GM12864 (cell line): ENCODE data around the gene RILP.
A peak's percentile ranks its signal among the peaks of the same experiment; 100 is the strongest.

Source experiments
- DNase-seq: peaks from one replicate; pipeline ENCODE4 v3.0.0-alpha.2; 2011; ENCODE audit warnings: low read depth
- H3K4me3 ChIP-seq: 2 replicates; pipeline ENCODE4 v1.5.1; 2011; ENCODE audit warnings: mild to moderate bottlenecking, low read depth, low read length, control low read depth
- CTCF ChIP-seq: IDR thresholded peaks from 2 replicates; pipeline ENCODE4 v1.5.1; 2011; ENCODE audit warnings: low read depth, mild to moderate bottlenecking, moderate library complexity, low read length, control low read depth, inconsistent platforms; ENCODE audit errors: missing control alignments

The RILP gene

GRCh38 chr17:1634841-1635650, 14.6 kb downstream of the RILP start:
- no peak overlapping the region for H3K4me3 ChIP-seq
- no peak for DNase-seq
- TF ChIP-seq CTCF: no peak

GRCh38 chr17:1630662-1631061, 19.0 kb downstream of the RILP start:
- DNase-seq: no peak
- no peak overlapping the region for H3K4me3 ChIP-seq
- no peak for TF ChIP-seq CTCF

- TF ChIP-seq CTCF: peak; percentile 79
- peak overlapping the region; percentile 79 for H3K4me3 ChIP-seq
- DNase-seq: no peak
Observed at GRCh38 chr17:1629504-1630310, 20.0 kb downstream of the RILP start.

GRCh38 chr17:1628856-1629503, 20.7 kb downstream of the RILP start:
- peak; percentile 34 for TF ChIP-seq CTCF
- DNase-seq: no peak
- H3K4me3 ChIP-seq: peak overlapping the region; percentile 79

GRCh38 chr17:1627982-1628855, 21.4 kb downstream of the RILP start, which contains the start of gene SLC43A2:
TSS of gene SLC43A2 (minus strand) at chr17:1628834. CDS start at chr17:1627874, 960 bp downstream.
- no peak for TF ChIP-seq CTCF
- DNase-seq: no peak
- H3K4me3 ChIP-seq: peak within 1 kb of the TSS; percentile 79
